Pancreas (tissue), 10 donors: ENCODE measurements around the gene NMRK1. TPM values are rescaled to one million over a fixed set of nuclear protein-coding genes. Genes with fewer than 3 reads are reported as not detected.

Experiments
- ATAC-seq, 4 donors: fragments of 200-7000 bp; cut with Tn5 transposase; one replicate each; pipeline versions ENCODE4 v1.8.0 to v1.9.1; 2020; ENCODE audit warnings: mild to moderate bottlenecking in 4 of 4, moderate library complexity in 4 of 4
- DNase-seq, 6 donors: peaks; one replicate each; pipeline ENCODE4 v3.0.0-alpha.2; 2020
- FAIRE-seq: peaks from 2 replicates; lab custom pipeline; 2012; peaks lifted over from hg19 to GRCh38; lab: Jason Lieb, UNC
- H3K27ac ChIP-seq, 4 donors: fragments of 200-600 bp; sonication (generic); 1 replicate in 3 of 4; 2 replicates in 1 of 4; pipeline versions ENCODE4 v1.5.0 to v1.8.0; 2020
- H3K27me3 ChIP-seq, 4 donors: fragments of 200-600 bp; one replicate each; pipeline ENCODE4 v1.8.0; 2021
- H3K36me3 ChIP-seq, 3 donors: fragments of 200-600 bp; sonication (generic) in 1 of 3; one replicate each; pipeline versions ENCODE4 v1.5.0 to v1.8.0; 2020 to 2021
- H3K4me1 ChIP-seq, 3 donors: fragments of 200-600 bp; one replicate each; pipeline ENCODE4 v1.8.0; 2021
- H3K4me3 ChIP-seq, 4 donors: fragments of 200-600 bp; sonication (generic) in 2 of 4; one replicate each; pipeline versions ENCODE4 v1.5.0 to v1.8.0; 2020 to 2021
- H3K9me3 ChIP-seq, 4 donors: fragments of 200-600 bp; one replicate each; pipeline ENCODE4 v1.8.0; 2021
- CTCF ChIP-seq, 4 donors: fragments of 200-600 bp; sonication (generic) in 3 of 4; IDR thresholded peaks; one replicate each; pipeline versions ENCODE4 v1.5.0 to v1.8.0; 2021; ENCODE audit warnings: antibody characterized with exemption in 4 of 4
- WGBS, 2 donors: extraction: QIAGEN DNeasy Blood & Tissue Kit; methylation state at CpG; one replicate each; pipeline ENCODE4 v1.1.7; 2013; 5-methylcytosine and 5-hydroxymethylcytosine counted together
- intact Hi-C, 3 donors: fragments of 100-400 bp; cut with DNase I; formaldehyde crosslinking; loops; one replicate each; pipeline versions ENCODE4 v1.11.1 to v1.14.2; 2022
- polyA plus RNA-seq, 2 donors: library from polyadenylated mRNA; stranded (reverse); fragments of 200-250 nt; gene quantifications; one replicate each; pipeline ENCODE4 v1.2.3, GENCODE V29; 2013
- total RNA-seq, 6 donors: library from RNA; stranded (reverse); fragmentation: NEBNext Ultra II Directional in 4 of 6; extraction: Animal tissue kit (Norgen Biotek cat#: 25700) in 4 of 6; gene quantifications; one replicate each; pipeline versions ENCODE4 v1.2.1 to v1.2.4, GENCODE V29; 2021 to 2023
- donor health status: healthy with polysubstance abuse.
- donor health status: DM: no; HTN: no; CAD: no; lungs with moderate emphysema.
- donor health status: DM: no; HTN: no; CAD: no.
- donor health status: control.
- donor health status: control.
- donor health status: Bipolar disorder and iron deficiency.
- donor health status: DM: yes; HTN: yes; CAD: no.
- donor health status: DM: no; HTN: no; CAD: no.
- donor health status: DM: no; HTN: no; CAD: no.
- donor health status: DM: yes; HTN: yes; CAD: no.

NMRK1 gene
- total and polyA plus RNA-seq, 8 donors: 16.8 to 76.1 (median 27.1) TPM

GRCh38 chr9:75041041-75041440, 46.9 kb downstream of the NMRK1 start:
- ATAC-seq (no peak), FAIRE-seq (no peak), DNase-seq (no peak)
- no peaks in the 10 kb centered on the region for H3K9me3 ChIP-seq
- no peaks in the 10 kb centered on the region for H3K4me1 ChIP-seq
- WGBS, 2 donors: 43 to 62% methylated on average over 1 of the region's 1 CpG
- no peaks in the 10 kb centered on the region for H3K27me3 ChIP-seq
- intact Hi-C loops: no loop called here
- H3K4me3 ChIP-seq: no peak overlapping the region
- no peak overlapping the region for H3K27ac ChIP-seq
- TF ChIP-seq CTCF (IDR thresholded peaks at IDR 0.05): no peak
- H3K36me3 ChIP-seq: no peaks in the 10 kb centered on the region

- FAIRE-seq: no peak
Measured at GRCh38 chr9:75039801-75040200, 48.2 kb downstream of the NMRK1 start.

GRCh38 chr9:75039009-75039408, 48.9 kb downstream of the NMRK1 start:
- Histone ChIP-seq H3K9me3 (no peaks in the 10 kb centered on the region), H3K27me3 (no peaks in the 10 kb centered on the region), H3K4me1 (no peaks in the 10 kb centered on the region), H3K4me3 (no peak overlapping the region), H3K27ac (no peak overlapping the region), H3K36me3 (no peaks in the 10 kb centered on the region)
- intact Hi-C loops: no loop called here
- DNase-seq (no peak), FAIRE-seq (no peak), ATAC-seq (peak in 2 of 4 donors; percentile 27 to 40)
- 65 to 85% methylated on average over 3 of the region's 3 CpGs for WGBS, 2 donors
- no peak for TF ChIP-seq CTCF (IDR thresholded peaks at IDR 0.05)

More at GRCh38 chr9:75039801-75040200, 48.2 kb downstream of the NMRK1 start:
- no peaks in the 10 kb centered on the region for H3K9me3 ChIP-seq
- intact Hi-C loops: no loop called here
- ATAC-seq (no peak), DNase-seq (no peak)
- H3K4me3 ChIP-seq: no peak overlapping the region
- H3K4me1 ChIP-seq: no peaks in the 10 kb centered on the region
- no peak overlapping the region for H3K27ac ChIP-seq
- no peak for TF ChIP-seq CTCF (IDR thresholded peaks at IDR 0.05)
- WGBS, 2 donors: 67 to 77% methylated on average over 3 of the region's 3 CpGs
- no peaks in the 10 kb centered on the region for H3K36me3 ChIP-seq
- H3K27me3 ChIP-seq: no peaks in the 10 kb centered on the region

- 18 to 28% methylated on average over 3 of the region's 3 CpGs for WGBS, 2 donors
- FAIRE-seq: no peak
- Histone ChIP-seq H3K9me3 (no peaks in the 10 kb centered on the region), H3K27ac (no peak overlapping the region), H3K4me3 (no peak overlapping the region), H3K27me3 (no peaks in the 10 kb centered on the region), H3K36me3 (no peaks in the 10 kb centered on the region), H3K4me1 (no peaks in the 10 kb centered on the region)
- no peak for TF ChIP-seq CTCF (IDR thresholded peaks at IDR 0.05)
- intact Hi-C loops: no loop called here
- no peak for ATAC-seq
- DNase-seq: no peak
Measured at GRCh38 chr9:75036793-75037192, 51.2 kb downstream of the NMRK1 start.

- Histone ChIP-seq H3K36me3 (no peaks in the 10 kb centered on the region), H3K9me3 (no peaks in the 10 kb centered on the region), H3K27me3 (no peaks in the 10 kb centered on the region), H3K4me3 (no peak overlapping the region), H3K4me1 (no peaks in the 10 kb centered on the region), H3K27ac (no peak overlapping the region)
- TF ChIP-seq CTCF (IDR thresholded peaks at IDR 0.05): no peak
- 57 to 63% methylated on average over 2 of the region's 2 CpGs for WGBS, 2 donors
- FAIRE-seq (no peak), ATAC-seq (peak in 1 of 4 donors; percentile 39), DNase-seq (no peak)
- intact Hi-C loops: no loop called here
Measured at GRCh38 chr9:75033791-75034473, 54.0 kb downstream of the NMRK1 start.
